GM18907 (cell line): ENCODE data around the gene CDC5L.
"Not testable (repeated sequence)": the region's sequence is repeated elsewhere in the genome, so short reads cannot be mapped to it uniquely, and the experiment has no call there.

Experiments
- ATAC-seq: cut with Tn5 transposase; IDR thresholded peaks from one replicate; pipeline ENCODE4 v1.9.1; 2021; ENCODE audit warnings: mild to moderate bottlenecking, moderate library complexity; ENCODE audit not compliant: unreplicated experiment

The CDC5L gene

DNA sequence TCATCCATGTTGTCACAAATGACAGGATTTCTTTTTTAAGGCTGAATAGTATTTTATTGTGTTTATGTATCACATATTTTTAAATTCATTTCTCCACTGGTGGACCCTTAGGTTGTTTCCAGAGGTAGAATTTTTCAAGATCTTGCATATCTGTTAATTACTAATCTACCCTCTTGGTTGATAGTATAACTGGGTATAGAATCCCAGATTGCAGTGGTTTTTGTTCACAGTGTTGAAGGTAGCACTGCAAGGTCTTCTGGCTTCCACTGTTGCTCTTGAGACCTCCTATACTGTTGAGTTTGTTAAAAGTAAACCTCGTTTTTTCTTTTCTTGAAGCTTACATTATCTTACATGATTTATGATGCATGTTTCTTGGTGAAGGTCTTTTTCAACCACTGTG, 22.9 kb downstream of the CDC5L start:
- no peak for ATAC-seq

DNA sequence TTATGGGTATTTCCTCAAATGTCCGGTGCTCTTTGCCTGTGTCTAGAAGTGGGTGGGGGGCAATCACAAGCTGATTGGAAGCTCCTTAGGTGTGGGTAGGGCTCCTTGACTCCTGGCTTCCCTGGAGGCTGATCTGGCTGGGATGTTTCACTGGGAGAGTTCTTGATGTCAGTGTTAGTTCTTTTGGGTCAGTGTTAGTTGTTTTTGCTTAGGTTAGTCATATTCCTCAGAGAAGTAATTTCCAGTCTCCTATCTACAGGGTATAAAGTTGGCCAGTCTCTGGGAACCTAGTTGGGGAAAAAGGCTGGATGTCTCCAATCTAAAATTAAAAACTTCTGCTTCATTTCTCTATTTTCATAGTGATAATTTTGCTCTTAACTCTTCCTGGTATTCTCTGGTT, 23.6 kb downstream of the CDC5L start:
- ATAC-seq = no peak

DNA sequence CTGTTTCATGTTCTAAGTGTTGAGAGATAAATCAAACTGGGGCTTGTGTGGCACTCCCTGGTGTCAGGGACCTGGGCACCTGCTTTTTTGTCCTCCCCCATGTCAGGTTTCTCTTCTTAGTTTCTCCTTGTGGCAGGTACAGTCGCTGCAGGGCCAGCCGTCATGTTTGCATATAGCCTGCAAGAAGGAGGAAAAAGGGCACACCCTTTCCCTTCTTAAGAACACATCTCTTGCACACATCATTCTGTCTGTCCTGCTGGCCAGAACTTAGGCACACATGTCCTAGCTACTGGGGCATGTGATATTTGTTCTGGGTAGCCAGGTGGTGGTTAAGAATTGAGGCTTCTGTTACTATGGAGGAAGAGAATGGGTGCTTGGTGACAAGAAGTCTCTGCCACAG, 27.9 kb downstream of the CDC5L start:
- ATAC-seq = no peak

DNA sequence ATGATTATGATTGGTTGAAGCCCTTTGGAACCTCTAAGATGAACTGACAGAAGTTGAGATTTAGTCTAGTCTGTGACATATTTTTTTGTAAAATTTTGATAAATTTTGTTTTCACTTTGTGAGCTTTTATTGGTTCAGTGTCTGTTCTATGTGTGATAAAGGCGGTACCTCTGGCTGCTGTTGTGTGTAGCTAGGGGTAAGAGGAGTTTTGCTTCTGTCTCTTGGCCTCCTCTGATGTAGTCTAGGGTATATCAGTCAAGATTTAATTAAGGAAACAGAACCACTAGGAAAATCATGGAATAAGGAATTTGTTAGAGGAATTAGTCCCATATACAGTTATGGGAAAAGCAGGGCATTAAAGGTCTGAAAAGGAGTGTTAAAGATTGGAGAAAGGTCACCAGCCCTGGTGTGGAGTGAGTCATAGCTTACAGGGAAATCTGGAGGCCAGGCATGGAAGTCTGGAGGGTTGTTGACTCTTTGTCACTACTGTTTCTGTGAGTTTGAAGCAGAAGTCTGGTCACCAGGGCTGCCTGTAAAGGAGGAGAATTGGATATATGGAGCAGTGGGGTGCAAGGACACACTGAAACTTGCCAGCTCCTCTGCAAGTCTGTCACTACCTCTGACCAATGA, 28.5 kb downstream of the CDC5L start:
- ATAC-seq = no peak

DNA sequence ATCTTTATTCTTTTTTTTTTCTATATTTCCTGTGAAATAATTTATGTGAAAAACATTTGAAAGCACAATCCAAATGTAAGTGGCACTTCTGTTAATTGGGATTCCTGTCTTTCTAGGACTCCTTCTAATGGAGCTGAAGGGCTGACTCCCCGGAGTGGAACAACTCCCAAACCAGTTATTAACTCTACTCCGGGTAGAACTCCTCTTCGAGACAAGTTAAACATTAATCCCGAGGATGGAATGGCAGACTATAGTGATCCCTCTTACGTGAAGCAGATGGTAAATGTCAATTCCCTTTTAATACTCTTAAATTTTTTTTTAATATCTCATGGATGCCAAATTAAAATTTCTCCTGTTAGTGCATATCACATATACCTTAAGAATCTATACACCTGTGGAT, 35.0 kb downstream of the CDC5L start:
- ATAC-seq = no peak

DNA sequence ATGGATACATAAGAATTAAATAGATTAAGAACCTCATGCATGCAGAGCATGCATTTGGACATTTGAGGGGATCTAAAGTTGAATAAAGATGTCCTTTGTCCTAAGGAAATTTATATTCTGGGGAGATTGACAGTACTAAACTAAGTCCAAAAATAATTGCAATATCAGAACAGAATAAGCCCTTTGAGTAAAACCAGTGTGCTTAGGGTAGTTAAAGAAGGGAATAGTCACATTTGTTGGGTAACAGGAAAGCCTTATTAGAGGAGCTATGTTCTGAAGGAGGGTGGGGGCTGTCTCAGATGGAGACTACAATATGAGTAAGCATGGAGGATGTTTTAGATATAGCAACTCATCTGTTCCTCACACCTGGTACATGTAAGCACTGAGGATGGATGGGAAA, 35.8 kb downstream of the CDC5L start:
- ATAC-seq = no peak

DNA sequence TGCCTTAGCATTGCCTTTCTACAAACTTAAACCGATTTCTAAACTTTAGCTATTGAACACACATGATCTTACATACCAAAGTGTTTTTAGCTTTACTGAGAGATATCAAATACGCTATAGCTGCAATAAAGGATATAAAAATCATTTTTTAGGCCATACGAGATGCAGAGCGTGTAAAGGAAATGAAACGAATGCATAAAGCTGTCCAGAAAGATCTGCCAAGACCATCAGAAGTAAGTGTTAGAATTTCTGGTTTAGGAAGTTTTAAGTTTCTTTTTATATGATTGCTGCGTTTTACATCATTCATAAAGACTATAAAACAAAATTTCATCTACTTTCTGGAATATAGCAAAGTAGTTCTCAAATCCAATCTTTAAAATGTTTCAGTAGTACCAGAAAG, 38.4 kb downstream of the CDC5L start:
- no peak for ATAC-seq

DNA sequence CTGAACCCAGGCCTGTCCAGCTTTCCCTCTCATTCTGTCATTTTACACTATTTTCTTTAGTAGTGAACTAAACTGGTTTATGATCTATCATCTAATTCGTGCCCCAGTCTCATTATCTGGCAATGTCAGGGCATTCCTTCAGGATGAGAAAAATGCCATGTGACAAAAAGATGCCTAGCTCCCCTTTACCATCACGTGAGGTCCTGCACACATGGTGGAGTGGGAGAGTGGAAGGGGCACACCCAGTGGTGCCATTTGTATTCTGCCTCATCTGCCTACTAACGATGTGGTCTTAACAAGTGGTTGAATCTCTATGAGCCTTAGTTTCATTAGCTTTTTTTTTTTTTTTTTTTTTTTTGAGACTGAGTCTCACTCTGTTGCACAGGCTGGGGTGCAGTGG, 41.2 kb downstream of the CDC5L start:
- no peak for ATAC-seq

DNA sequence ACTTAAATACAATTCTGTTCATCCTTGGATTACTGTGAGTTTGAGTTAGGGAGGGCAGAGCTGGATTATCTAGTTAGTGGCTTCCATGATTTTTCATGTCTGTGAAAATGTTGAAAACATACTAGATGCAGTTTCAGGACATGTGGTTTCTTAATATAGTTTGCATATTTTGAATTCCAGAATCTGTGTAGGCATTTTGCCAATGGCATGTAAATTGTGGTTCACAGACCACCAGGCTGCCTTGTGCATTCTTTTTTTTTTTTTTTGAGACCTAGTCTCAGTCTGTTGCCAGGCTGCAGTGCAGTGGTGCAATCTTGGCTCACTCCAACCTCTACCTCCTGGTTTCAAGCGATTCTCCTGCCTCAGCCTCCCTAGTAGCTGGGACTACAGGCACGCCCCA, 42.8 kb downstream of the CDC5L start:
- ATAC-seq = no peak

DNA sequence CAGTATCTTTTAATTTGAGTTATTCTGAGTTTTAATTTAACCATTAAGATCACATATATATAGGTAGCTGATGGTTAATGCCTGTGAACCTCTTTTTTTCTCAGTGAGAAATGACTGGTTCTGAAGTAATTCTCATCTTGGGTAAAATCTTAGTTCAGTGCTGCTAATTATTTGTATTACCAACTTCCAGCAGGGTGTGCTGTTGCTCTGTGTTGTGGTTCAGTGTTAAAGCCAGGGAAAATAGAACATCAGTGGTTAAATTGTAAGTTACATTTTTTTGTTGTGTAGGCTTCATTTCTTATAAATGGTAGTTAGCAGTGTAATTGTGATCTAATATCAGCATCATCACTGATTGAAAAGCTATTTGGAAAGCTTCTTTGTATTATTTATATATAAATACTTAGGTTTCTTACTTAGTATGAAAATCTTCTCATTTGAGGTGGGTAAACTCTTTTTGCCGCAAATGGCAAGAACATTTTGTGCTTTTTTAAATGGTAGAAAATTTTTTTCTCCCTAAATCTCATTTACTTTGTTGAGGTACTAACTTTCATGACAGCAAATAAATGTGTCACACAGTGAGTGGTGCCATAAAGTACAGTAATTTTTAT, 43.7 kb downstream of the CDC5L start:
- no peak for ATAC-seq

DNA sequence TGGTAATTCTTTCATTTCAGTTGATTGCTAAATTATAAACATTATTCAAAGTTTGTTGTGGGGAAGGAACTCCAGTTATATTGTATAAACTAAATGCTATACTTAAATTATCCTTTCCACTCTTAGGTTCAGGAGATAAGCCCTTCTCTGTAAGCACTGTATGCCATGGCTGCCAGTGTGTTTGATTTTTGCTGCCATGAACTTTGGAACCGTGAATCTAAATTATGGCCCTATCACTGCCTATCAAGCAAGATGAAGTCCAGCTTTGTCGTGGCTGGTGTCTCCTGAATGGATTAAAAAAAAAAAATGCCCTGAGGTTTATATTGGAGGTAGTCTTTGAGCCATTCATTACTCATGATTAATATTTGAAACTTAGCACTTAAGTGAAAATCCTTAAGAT, 44.7 kb downstream of the CDC5L start:
- ATAC-seq = no peak

DNA sequence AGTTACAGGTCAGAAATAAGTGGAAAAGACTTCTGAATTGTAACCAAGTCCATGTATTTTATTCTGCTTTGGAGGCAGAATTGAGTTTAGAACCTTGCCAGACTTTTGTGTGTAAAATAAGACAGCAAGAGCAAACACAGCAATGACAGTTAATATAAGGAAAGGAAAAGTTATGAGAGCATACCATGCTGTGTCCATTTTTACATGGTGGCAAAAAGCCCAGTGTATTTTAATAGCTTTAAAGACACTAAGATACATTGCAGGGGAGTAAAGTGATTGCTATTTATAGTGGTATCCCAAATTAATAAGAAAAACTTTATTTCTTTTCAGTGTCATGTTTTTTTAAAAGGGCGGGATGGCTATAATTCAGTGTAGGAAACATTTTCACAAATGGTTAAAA, 45.2 kb downstream of the CDC5L start:
- no peak for ATAC-seq

DNA sequence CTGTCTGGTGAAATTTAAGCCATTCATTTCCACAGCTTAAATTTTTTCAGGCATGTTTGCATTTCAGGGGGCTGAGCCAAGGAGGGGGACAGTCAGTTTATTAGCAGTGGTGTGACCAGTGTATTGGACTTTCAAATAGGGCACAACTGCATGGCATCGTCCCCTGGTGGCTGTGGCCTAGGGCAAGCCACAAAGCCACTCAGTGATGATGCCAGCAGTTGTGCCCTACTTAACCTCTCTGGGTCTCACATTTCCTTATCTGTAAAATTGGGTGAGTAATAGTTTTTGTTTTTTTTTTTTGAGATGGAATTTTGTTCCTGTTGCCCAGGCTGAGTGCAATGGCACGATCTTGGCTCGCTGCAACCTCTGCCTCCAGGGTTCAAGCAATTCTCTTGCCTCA, 48.0 kb downstream of the CDC5L start:
- ATAC-seq = no peak

DNA sequence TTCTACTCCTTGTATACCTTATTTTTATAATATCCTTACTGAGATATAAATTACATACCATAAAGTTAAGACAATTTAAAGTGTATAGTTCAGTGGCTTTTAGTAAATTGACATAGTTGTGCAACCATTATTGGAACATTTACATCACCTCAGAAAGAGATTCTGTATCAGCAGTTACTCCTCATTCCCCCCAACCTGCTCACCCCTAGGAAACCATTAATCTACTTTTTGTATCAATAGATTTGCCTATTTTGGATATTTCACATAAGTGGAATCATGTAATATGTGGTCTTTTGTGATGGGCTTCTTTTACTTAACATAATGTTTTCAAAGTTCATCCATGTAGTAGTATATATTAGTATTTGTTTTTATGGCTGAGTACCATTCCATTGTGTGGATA, 51.3 kb downstream of the CDC5L start:
- no peak for ATAC-seq

DNA sequence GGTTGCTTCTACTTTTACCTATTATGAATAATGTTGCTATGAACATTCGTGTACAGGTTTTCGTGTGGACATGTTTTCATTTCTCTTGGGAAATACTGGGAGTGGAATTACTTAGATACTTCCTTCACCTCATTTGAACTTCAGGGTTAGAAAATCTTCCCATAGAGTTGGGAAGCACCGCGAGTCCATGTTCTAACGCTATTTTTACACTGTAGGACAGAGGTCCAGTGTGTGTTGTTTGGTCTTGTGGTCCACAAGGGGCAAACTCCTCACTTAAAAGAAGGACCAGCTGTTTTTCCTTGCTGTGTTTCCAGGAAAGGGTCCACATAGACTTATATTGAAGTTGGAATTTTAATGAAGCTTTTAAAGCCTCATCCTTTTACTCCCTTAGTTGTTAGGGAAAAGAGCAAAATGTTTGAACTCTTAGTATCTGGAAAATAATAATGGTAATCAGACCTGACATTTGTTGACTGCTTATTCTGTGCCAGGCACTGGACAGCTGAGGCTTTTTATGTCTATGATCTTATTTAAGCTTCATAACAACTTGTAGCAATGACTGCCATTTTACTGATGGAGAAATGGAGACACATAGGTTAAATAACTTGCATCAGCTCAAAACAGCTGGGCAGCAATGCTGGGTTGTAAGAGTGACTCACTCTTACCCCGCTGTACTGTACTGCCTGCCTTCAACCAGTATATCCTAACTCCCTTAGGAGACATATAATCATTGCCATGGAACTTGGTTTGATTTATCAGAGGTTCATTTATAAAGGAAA, 52.0 kb downstream of the CDC5L start:
- no peak for ATAC-seq

DNA sequence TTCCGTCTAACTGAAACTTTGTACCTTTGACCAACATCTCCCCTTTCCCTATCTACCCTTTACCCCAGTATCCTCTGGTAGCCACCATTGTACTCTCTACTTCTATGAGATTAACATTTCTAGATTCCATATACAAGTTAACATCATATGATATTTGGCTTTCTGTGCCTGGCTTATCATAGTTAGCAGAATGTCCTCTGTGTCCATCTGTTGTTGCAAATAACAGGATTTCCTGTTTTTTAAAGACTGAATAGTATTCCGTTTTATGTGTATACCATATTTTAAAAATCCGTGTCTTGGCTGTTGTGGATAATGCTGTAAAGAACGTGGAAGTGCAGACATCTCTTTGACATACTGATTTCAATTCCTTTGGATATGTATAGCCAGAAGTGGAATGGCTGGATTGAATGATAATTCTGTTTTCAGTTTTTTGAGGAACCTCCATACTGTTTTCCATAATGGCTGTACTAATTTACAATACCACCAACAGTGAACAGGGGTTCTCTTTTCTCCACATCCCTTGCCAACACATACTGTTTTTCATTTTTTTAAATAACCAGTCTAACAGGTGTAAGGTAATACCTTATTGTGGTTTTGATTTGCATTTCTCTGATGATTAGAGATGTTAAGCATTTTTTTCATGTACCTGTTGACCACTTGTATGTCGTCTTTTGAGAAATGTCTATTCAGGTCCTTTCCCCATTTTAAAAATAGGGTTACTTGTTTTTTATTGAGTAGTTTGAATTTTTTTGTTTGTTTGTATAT, 53.8 kb downstream of the CDC5L start:
- ATAC-seq = no peak

DNA sequence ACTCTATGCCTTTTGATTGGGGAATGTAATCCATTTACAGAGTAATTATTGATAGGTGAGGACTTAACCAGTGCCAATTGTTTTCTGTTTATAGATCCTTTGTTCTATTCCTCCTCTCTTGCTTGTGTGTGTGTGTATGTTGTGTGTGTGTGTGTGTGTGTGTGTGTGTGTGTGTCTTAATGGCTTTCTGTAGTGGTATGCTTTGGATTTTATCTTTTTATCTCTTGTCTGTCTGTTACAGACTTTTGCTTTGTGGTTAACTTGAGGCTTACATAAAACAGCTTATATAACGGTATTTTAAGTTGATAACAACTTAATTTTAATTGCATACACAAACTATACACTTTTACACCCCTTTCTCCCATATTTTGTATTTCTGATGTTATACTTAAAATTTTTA, 54.7 kb downstream of the CDC5L start:
- no peak for ATAC-seq

DNA sequence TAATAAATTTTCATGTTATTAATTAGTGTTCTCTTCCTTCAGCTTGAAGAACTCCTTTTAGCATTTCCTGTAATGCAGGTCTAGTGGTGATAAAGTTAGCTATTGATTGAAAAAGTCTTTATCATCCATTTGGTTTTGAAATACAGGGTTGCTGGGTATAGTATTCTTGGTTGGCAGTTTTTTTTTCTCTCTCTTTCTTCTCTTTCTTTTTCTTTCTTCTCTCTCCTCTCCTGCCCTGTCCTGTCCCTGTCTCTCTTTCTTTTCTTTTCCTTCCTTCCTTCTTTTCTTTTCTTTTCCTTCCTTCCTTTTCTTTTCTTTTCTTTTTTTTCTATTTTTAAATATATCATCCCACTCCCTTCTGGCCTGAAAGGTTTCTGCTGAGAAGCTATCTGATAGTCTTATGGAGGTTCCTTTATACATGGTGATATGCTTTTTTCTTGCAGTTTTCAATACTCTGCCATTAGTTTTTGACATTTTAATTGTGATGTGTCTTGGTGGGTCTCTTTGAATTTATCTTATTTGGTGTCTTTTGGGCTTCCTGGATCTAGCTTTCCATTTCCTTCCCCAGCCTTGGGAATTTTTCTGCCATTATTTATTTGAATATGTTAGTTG, 55.4 kb downstream of the CDC5L start:
- ATAC-seq = no peak

DNA sequence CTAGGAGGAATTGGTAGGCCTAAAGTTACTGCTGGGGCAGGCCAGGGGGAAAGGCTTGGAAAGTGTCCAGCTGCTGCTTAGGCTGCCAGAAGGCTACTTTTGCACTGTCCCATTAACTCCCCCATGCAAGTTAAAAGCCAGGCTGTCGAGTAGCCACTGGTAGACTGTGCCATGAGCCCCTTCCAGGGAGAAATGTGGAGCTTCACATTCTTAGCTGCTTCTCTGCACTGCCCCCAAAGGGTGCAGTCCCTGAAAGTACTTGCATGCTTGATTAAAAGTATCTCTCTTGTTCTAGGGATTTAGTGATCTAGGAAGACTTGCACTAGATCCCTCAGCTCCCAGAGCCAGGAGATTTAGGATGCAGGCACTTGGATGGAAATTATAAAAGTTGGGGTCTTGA, 57.3 kb downstream of the CDC5L start:
- no peak for ATAC-seq

DNA sequence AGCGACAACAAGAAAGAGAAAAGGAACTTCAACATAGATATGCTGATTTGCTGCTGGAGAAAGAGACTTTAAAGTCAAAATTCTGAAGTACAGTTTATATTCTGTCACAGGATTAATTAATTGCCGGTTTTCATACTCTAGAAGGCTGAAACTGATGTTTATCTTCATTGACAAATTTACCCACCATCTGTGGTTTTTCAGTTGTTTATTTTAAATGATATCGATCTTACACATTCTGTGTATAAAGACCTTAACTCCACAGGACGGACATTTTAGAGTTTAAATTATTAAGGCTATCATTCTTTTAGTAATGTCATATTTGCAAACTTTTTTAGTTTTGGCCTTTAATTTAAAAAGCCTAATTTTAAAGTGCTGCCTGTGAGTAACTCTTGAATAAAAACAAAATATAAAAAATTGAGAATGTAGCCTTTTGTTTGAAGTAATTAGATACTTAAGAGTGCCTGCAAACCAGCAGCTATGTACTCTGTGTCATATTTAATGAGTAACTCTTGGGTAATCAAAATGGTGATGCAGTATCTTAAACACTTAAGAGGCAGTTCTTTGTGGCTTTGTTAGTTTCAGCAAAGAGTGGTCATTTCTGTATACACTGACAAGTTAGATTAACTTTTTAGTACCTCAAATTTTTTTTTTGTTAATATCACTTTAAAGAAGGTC, 59.3 kb downstream of the CDC5L start:
- ATAC-seq = no peak

DNA sequence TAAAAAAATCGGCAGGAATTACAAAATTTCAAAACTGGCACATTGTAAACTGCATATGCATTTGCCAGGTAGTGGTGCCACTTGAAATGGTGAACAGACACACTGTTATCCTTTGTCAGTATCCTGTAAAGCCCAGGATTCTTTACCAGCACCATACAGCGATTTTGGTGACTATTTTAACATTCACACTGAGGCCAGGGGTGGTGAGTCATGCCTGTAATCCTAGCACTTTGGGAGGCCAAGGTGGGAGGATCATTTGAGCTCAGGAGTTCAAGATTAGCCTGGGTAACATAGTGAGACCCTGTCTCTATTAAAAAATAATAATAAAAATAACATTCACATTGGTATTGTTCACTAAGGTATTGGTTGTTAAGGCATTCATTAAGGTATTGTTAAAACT, 61.7 kb downstream of the CDC5L start:
- ATAC-seq = not testable (repeated sequence)
